GM13977 (cell line): Measurements from ENCODE around the gene TRAK2.
"Not testable (repeated sequence)": the region's sequence is repeated elsewhere in the genome, so short reads cannot be mapped to it uniquely, and the experiment has no call there.

Source experiments
- DNase-seq: peaks from one replicate; pipeline ENCODE4 v3.0.0; 2012; ENCODE audit warnings: low spot score
- CTCF ChIP-seq: IDR thresholded peaks from 2 replicates; pipeline ENCODE4 v1.5.1; 2012; ENCODE audit warnings: mild to moderate bottlenecking, control low read depth; ENCODE audit not compliant: insufficient read depth; ENCODE audit errors: extremely low read depth, missing control alignments
- in situ Hi-C: fragments of 300-500 bp; cut with MboI; formaldehyde crosslinking; loops from one replicate; pipeline ENCODE4 v1.12.0; 2022; ENCODE audit warnings: low sequenced_read_pairs, low pct_unique_long_range_greater_than_20kb, mixed read lengths, inconsistent platforms; ENCODE audit not compliant: unreplicated experiment

The TRAK2 gene

GRCh38 chr2:201451292-201452057 lies at the start of gene TRAK2, which contains the start of gene STRADB:
TRAK2 (minus strand) TSS chr2:201451458; CDS start chr2:201420507, 30,951 bp downstream.
STRADB (plus strand) TSS chr2:201451740; CDS start chr2:201454841, 3,101 bp downstream.
- DNase-seq, result peak; percentile 96
- TF ChIP-seq CTCF, result peak; percentile 32
- in situ Hi-C loops, result no loop called here

DNA sequence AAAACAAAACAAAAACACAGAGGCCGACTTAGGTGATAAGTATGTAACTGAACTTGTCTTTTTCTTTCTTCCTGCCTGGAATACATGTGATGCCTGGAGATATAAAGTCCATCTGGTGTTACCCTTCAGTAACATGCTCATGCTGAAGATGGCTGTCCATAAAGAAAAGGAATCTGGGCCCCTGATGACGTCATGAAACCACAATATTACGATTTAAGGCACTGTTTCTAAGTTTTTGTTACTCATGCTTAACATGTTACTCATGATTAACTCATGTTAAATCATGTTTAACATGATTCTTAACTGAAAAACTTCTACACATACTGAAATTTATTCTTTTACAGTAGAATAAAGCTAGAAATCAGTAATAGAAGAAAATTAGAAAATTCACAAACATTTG lies 49.3 kb upstream of the TRAK2 start:
- in situ Hi-C loops, result no loop called here
- no peak for TF ChIP-seq CTCF
- no peak for DNase-seq

GRCh38 chr2:201496785-201497184 lies 45.5 kb upstream of the TRAK2 start:
- in situ Hi-C loops, result no loop called here
- no peak for DNase-seq
- TF ChIP-seq CTCF, result no peak

- in situ Hi-C loops, result no loop called here
Observed at GRCh38 chr2:201490291-201490690, 39.0 kb upstream of the TRAK2 start.

DNA sequence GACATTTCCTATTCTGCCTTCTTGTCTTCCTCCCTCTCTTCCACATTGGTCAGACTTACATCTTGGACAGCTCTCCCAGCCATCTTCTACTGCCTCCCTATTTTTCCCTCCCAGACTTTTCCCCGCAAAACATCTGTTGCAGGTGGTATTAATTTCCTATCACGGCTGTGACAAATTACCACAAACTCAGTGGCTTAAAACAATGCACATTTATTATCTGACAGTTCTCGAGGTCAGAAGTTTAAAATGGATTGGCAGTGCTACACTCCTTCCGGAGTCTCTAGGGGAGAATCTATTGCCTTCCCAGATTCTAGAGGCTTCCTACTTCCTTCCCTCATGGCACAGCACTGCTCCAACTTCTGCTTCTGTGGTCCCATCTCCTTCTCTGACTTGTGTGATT lies 33.5 kb upstream of the TRAK2 start:
- TF ChIP-seq CTCF, result no peak
- in situ Hi-C loops, result no loop called here
- DNase-seq, result no peak

More at GRCh38 chr2:201490291-201490690, 39.0 kb upstream of the TRAK2 start:
- DNase-seq, result no peak
- no peak for TF ChIP-seq CTCF

DNA sequence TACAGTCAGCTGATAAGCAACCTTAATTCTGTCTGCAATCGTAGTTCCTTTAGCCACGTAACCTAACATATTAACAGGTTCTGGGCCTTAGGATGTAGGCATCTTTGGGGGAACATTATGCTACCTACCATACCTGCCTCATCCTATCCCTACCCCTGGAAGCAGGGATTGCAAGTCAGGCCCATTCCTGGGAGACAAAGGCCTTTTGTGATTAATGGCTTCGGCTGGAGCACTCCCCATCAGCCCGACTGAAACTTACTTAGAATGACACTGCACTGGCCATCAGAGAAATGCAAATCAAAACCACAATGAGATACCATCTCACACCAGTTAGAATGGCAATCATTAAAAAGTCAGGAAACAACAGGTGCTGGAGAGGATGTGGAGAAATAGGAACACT lies 32.5 kb upstream of the TRAK2 start:
- in situ Hi-C loops, DNase-seq: not testable (repeated sequence)

DNA sequence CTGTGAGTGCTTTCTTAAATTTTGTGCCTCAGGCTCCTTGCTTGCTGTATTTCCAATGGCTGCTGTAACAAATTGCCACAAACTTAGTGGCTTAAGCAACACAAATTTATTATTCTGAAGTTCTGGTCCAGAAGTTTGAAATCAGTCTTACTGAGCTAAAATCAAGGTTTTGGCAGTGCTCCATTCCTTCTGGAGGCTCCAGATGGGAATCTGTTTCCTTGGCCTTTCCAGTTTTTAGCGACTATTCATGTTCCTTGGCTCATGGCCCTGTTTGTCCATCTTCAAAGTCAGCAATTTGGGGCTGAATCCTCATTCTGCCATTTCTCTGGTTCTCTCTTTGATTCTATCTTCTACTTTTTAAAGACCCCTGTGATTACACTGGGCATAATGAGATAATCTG lies 32.1 kb upstream of the TRAK2 start:
- no peak for DNase-seq
- in situ Hi-C loops, result no loop called here
- no peak for TF ChIP-seq CTCF
